Measurements from ENCODE around the gene MAGOH.
A peak's percentile ranks its signal among the peaks of the same experiment; 100 is the strongest.
"Not testable (repeated sequence)": the region's sequence is repeated elsewhere in the genome, so short reads cannot be mapped to it uniquely, and the experiment has no call there.

Gene MAGOH

GRCh38 chr1:53238197-53239155, at the start of gene MAGOH:
Gene MAGOH (minus strand): TSS chr1:53238518. CDS start chr1:53238448, 70 bp downstream.
- H3K4me3 ChIP-seq (ENCODE audit: low read depth, low read length), result peak within 1 kb of the TSS; percentile 79
- TF ChIP-seq, protein P1, sequence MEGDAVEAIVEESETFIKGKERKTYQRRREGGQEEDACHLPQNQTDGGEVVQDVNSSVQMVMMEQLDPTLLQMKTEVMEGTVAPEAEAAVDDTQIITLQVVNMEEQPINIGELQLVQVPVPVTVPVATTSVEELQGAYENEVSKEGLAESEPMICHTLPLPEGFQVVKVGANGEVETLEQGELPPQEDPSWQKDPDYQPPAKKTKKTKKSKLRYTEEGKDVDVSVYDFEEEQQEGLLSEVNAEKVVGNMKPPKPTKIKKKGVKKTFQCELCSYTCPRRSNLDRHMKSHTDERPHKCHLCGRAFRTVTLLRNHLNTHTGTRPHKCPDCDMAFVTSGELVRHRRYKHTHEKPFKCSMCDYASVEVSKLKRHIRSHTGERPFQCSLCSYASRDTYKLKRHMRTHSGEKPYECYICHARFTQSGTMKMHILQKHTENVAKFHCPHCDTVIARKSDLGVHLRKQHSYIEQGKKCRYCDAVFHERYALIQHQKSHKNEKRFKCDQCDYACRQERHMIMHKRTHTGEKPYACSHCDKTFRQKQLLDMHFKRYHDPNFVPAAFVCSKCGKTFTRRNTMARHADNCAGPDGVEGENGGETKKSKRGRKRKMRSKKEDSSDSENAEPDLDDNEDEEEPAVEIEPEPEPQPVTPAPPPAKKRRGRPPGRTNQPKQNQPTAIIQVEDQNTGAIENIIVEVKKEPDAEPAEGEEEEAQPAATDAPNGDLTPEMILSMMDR (IDR thresholded peaks at IDR 0.05; ENCODE audit: low read depth, low read length), result no peak

DNA sequence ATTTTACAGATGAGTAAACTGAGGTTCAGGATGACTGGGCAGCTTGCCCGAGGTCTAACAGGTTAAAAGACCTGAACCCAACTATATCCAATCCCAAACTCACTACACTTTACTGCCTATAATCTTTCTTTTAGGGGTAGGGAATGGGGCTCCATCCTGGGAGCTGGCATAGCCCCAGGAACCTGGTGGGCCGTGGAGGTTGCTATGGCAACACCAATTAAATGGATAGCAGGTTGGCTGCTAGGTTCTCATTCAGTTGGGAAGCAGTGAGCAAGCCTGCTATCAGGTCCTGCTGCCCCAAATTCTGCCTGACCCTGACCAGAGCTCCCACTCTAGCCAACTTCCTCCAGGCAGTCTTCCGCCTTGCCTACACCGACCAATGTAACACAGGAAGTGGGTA, 48.6 kb upstream of the MAGOH start:
- no peak overlapping the region for H3K4me3 ChIP-seq (ENCODE audit: low read depth, low read length)
- TF ChIP-seq, protein P1 (IDR thresholded peaks at IDR 0.05; ENCODE audit: low read depth, low read length), result no peak

GRCh38 chr1:53285969-53286760, 47.8 kb upstream of the MAGOH start:
- H3K4me3 ChIP-seq (ENCODE audit: low read depth, low read length), result no peak overlapping the region
- TF ChIP-seq, protein P1 (IDR thresholded peaks at IDR 0.05; ENCODE audit: low read depth, low read length), result no peak

- TF ChIP-seq, protein P1 (IDR thresholded peaks at IDR 0.05; ENCODE audit: low read depth, low read length), result no peak
- no peak overlapping the region for H3K4me3 ChIP-seq (ENCODE audit: low read depth, low read length)
These were observed 47.2 kb upstream of the MAGOH start for GRCh38 chr1:53285546-53285945.

- H3K4me3 ChIP-seq (ENCODE audit: low read depth, low read length), result no peak overlapping the region
- TF ChIP-seq, protein P1 (IDR thresholded peaks at IDR 0.05; ENCODE audit: low read depth, low read length), result no peak
These were observed 46.1 kb upstream of the MAGOH start for GRCh38 chr1:53284224-53285020.

GRCh38 chr1:53283156-53283555, 44.8 kb upstream of the MAGOH start:
- not testable (repeated sequence) for H3K4me3 ChIP-seq (ENCODE audit: low read depth, low read length)

- TF ChIP-seq, protein P1 (IDR thresholded peaks at IDR 0.05; ENCODE audit: low read depth, low read length), result no peak
- H3K4me3 ChIP-seq (ENCODE audit: low read depth, low read length), result no peak overlapping the region
These were observed 42.8 kb upstream of the MAGOH start for GRCh38 chr1:53281133-53281532.

Data from WI38 (cell line).